Subcutaneous adipose tissue (tissue), 4 donors: ENCODE data around the gene ZSWIM4. TPM values are rescaled to one million over a fixed set of nuclear protein-coding genes. Genes with fewer than 3 reads are reported as not detected.

Experiments used
- CTCF ChIP-seq: fragments of 450-650 bp; IDR thresholded peaks from one replicate; pipeline ENCODE4 v1.5.1; 2016; ENCODE audit warnings: low read depth, mild to moderate bottlenecking, control low read depth, antibody characterized with exemption, moderate library complexity
- total RNA-seq, 4 donors: library from RNA; depleted of rRNA; stranded (reverse); fragments of >200 nt; gene quantifications; one replicate each; pipeline ENCODE4 v1.1.0, GENCODE V29; 2016

ZSWIM4 gene
- total RNA-seq, 4 donors from 2014 or later, result 1.6 to 4.7 (median 1.9) TPM

GRCh38 chr19:13807421-13808021 lies 12.3 kb downstream of the ZSWIM4 start:
- no peak for TF ChIP-seq CTCF

DNA sequence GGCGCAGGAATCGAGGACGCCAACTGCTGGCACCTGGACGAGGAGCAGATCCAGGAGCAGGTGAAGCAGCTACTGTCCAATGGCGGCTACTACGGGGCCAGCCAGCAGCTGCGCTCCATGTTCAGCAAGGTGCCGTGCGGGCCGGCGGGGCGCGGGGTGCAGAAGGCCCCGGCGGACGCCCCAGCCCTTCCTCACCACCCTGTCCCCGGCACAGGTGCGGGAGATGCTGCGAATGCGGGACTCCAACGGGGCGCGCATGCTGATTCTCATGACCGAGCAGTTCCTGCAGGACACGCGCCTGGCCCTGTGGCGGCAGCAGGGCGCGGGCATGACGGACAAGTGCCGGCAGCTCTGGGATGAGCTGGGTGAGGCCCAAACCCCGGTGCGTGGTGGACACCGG lies 13.6 kb downstream of the ZSWIM4 start:
- TF ChIP-seq CTCF, result no peak

DNA sequence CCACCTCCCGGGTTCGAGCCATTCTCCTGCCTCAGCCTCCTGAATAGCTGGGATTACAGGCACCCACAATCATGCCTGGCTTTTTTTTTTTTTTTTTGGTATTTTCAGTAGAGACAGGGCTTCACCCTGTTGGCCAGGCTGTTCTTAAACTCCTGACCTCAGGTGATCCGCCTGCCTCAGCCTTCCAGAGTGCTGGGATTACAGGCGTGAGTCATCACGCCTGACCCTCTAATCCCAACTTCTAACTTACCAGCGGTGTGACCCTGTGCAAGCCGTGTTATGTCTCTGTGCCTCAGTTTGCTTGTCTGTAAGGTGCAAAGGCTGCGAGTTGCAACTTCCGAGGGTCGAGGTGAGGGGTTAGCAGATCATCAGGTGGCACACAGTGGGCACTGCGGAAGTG lies 17.3 kb downstream of the ZSWIM4 start:
- no peak for TF ChIP-seq CTCF

DNA sequence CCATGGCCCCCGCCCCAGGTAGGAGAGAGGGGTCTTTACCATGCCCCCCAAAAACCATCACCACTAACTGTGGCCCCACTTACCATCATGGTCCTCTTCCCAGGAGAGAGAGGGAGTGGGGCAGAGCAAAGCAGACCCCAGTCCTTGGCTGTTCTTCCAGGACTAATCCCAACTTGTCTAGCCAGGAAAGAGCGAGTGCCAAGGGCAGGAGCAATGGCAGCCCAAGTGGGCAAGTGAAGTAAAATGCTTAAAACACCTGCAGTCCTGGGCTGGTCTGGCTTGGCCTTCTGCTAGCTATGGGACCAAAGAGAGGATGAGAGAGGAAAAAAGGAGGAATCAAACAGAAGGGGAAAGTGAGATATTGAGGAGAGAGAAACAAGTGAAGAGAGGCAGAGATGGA lies 17.9 kb downstream of the ZSWIM4 start:
- no peak for TF ChIP-seq CTCF

- TF ChIP-seq CTCF, result no peak
Observed at GRCh38 chr19:13814550-13814949, 19.3 kb downstream of the ZSWIM4 start.

DNA sequence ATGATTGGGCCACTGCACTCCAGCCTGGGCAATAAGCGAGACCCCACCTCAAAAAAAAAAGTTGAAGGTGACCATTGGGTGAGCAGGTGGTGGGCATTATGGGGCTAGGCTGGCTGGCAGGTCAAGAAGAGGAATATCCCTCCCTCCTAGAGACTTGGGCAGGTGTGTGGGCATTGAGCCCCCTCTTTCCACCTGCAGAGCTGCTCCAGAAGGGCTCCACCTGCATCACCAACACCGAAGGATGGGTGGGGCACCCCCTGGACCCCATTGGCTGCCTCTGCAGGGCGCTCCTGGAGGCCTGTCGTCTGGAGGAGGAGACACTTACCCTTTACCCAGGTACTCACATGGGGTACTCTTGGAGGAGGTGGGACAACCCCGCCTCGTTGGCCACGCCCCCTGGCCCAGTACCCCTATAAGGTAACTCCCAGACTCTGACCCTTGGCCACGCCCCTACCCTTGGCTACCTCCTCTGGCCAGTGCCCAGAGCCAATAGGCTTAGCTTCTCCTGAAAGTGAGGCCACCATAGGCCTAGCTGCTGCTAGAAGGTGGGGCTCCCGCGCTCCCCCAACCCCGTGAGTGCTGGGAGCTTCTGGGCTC lies 21.9 kb downstream of the ZSWIM4 start:
- no peak for TF ChIP-seq CTCF

DNA sequence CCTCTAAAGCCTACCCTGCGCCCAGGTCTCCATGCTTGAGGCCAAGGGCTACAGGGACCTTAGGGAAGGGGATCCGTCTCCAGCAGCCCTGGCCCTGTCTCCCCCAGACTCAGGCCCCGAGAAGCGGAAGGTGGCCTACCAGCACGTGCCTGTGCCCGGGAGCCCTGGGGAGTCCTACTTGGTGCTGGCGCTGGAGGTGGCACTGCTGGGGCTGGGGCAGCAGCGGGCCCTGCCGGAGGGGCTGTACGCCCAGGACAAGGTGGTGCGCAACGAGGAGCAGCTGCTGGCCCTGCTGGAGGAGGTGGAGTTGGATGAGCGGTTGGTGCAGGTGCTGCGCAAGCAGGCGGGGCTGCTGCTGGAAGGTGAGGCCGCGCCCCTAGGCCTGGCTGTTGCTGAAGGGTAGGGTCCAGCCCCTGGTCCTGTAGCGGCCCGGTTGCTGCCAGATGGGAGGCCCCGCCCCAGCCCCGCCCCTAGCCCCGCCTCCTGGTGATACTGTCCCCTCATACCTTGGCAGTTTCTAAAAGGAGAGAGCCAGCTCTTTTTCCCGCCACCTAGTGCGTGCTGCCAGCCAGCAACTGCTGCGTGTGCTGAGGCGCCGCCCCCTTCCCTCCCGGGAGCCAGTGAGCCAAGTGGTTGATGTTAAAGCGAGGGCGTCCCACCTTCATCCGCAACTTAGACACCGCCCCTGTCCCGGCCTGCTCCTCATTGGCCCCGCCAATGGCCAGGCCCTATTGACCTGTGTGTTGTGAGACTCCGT lies 22.6 kb downstream of the ZSWIM4 start:
- TF ChIP-seq CTCF, result no peak
